ENCODE results near the gene PHAF1.

- TF ChIP-seq CTCF (IDR thresholded peaks at IDR 0.05) (no peak), POLR2A (IDR thresholded peaks at IDR 0.05) (no peak)
These were observed 72.5 kb downstream of the PHAF1 start for GRCh38 chr16:67182288-67182687.

All from esophagus squamous epithelium (tissue), 4 donors.